OCI-LY1 (cell line): ENCODE results near the gene ARL16.

Experiments
- H2AFZ ChIP-seq: fragments of 200-600 bp; sonication (generic), shearing (Covaris generic); 2 replicates; pipeline ENCODE4 v1.6.0; 2014; ENCODE audit warnings: antibody characterized with exemption, mild to moderate bottlenecking, low read length
- H3F3A ChIP-seq: fragments of 200-600 bp; sonication (generic), shearing (Covaris generic); 2 replicates; pipeline ENCODE4 v1.6.0; 2014; ENCODE audit warnings: mild to moderate bottlenecking, antibody characterized with exemption, low read length, moderate library complexity; ENCODE audit not compliant: insufficient read depth
- H3K27ac ChIP-seq: fragments of 200-600 bp; sonication (generic); 2 replicates; pipeline ENCODE4 v1.5.1; 2014; ENCODE audit warnings: low read length, mixed run types, mild to moderate bottlenecking, low read depth; ENCODE audit not compliant: poor library complexity, severe bottlenecking
- H3K27me3 ChIP-seq: fragments of 200-600 bp; sonication (generic); 2 replicates; pipeline ENCODE4 v1.6.0; 2014; ENCODE audit warnings: antibody characterized with exemption, mild to moderate bottlenecking, low read length, moderate library complexity; ENCODE audit not compliant: insufficient read depth
- H3K36me3 ChIP-seq: fragments of 200-600 bp; sonication (generic); 2 replicates; pipeline ENCODE4 v1.6.1; 2014; ENCODE audit warnings: mild to moderate bottlenecking, antibody characterized with exemption, low read length, moderate library complexity, mixed read lengths; ENCODE audit not compliant: insufficient read depth
- H3K4me1 ChIP-seq: fragments of 200-600 bp; sonication (generic); 2 replicates; pipeline ENCODE4 v1.5.1; 2014; ENCODE audit warnings: mild to moderate bottlenecking, low read length, moderate library complexity; ENCODE audit not compliant: insufficient read depth, severe bottlenecking
- H3K4me2 ChIP-seq: fragments of 200-600 bp; sonication (generic), shearing (Covaris generic); 2 replicates; pipeline ENCODE4 v1.6.1; 2014; ENCODE audit warnings: low read length
- H3K4me3 ChIP-seq: fragments of 200-600 bp; sonication (generic); 2 replicates; pipeline ENCODE4 v1.5.1; 2014; ENCODE audit warnings: low read length, low read depth, mild to moderate bottlenecking, mixed read lengths; ENCODE audit not compliant: poor library complexity, severe bottlenecking
- H3K79me2 ChIP-seq: fragments of 200-600 bp; shearing (Covaris generic); 2 replicates; pipeline ENCODE4 v1.6.1; 2016; ENCODE audit warnings: mixed run types, low read length, mixed read lengths; ENCODE audit not compliant: insufficient read depth
- H3K9ac ChIP-seq: fragments of 200-600 bp; sonication (generic), shearing (Covaris generic); 2 replicates; pipeline ENCODE4 v1.6.1; 2014; ENCODE audit warnings: mild to moderate bottlenecking, low read length, mixed read lengths
- H3K9me2 ChIP-seq: fragments of 200-600 bp; sonication (generic), shearing (Covaris generic); 2 replicates; pipeline ENCODE4 v1.6.1; 2014; ENCODE audit warnings: low read depth, mild to moderate bottlenecking, low read length, mixed read lengths
- H3K9me3 ChIP-seq: fragments of 200-600 bp; shearing (Covaris generic); 2 replicates; pipeline ENCODE4 v1.6.1; 2014; ENCODE audit warnings: low read length, mixed read lengths
- H4K20me1 ChIP-seq: fragments of 200-600 bp; sonication (generic), shearing (Covaris generic); 2 replicates; pipeline ENCODE4 v1.6.0; 2016; ENCODE audit warnings: mild to moderate bottlenecking, low read length; ENCODE audit not compliant: insufficient read depth
- EZH2 ChIP-seq: fragments of 200-600 bp; sonication (generic), shearing (Covaris generic); IDR thresholded peaks from 2 replicates; pipeline ENCODE4 v1.8.0; 2017; ENCODE audit warnings: borderline replicate concordance, mixed run types, mild to moderate bottlenecking, antibody characterized with exemption, low read length, moderate library complexity, mixed read lengths
- TF ChIP-seq, protein P1 (sequence below): fragments of 200-600 bp; sonication (generic), shearing (Covaris generic); IDR thresholded peaks from 2 replicates; pipeline ENCODE4 v1.5.1; 2017; ENCODE audit warnings: mild to moderate bottlenecking, antibody characterized with exemption, low read length, moderate library complexity, mixed read lengths

ARL16 gene

DNA sequence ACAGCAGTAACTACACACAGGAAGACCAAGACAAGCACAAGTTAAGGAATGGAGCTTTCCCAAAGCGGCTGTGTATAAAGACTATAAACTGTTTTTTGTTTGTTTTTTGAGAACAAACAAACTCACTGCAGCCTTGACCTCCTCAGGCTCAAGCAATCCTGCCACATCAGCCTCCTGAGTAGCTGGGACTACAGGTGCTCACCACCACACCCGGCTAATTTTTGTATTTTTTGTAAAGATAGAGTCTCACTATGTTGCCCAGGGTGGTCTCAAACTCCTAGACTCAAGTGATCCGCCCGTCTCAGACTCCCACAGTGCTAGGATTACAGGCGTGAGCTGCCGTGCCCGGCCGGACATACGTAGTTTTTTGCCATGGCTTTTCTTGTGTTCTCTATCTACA lies 23.2 kb downstream of the ARL16 start:
- H3K79me2 ChIP-seq, result no peaks in the 10 kb centered on the region
- no peaks in the 10 kb centered on the region for H4K20me1 ChIP-seq
- H3K27me3 ChIP-seq, result no peaks in the 10 kb centered on the region
- H3F3A ChIP-seq, result no peaks in the 10 kb centered on the region
- H2AFZ ChIP-seq, result no peak overlapping the region
- H3K4me1 ChIP-seq, result peaks cover 6% of the 10 kb centered on the region
- peaks cover 16% of the 10 kb centered on the region for H3K36me3 ChIP-seq
- no peak overlapping the region for H3K9ac ChIP-seq
- no peak overlapping the region for H3K4me3 ChIP-seq
- H3K4me2 ChIP-seq, result no peak overlapping the region
- TF ChIP-seq, protein P1, sequence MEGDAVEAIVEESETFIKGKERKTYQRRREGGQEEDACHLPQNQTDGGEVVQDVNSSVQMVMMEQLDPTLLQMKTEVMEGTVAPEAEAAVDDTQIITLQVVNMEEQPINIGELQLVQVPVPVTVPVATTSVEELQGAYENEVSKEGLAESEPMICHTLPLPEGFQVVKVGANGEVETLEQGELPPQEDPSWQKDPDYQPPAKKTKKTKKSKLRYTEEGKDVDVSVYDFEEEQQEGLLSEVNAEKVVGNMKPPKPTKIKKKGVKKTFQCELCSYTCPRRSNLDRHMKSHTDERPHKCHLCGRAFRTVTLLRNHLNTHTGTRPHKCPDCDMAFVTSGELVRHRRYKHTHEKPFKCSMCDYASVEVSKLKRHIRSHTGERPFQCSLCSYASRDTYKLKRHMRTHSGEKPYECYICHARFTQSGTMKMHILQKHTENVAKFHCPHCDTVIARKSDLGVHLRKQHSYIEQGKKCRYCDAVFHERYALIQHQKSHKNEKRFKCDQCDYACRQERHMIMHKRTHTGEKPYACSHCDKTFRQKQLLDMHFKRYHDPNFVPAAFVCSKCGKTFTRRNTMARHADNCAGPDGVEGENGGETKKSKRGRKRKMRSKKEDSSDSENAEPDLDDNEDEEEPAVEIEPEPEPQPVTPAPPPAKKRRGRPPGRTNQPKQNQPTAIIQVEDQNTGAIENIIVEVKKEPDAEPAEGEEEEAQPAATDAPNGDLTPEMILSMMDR, result no peak
- no peak for TF ChIP-seq EZH2
- H3K9me2 ChIP-seq, result no peaks in the 10 kb centered on the region
- no peak overlapping the region for H3K27ac ChIP-seq
- no peaks in the 10 kb centered on the region for H3K9me3 ChIP-seq

DNA sequence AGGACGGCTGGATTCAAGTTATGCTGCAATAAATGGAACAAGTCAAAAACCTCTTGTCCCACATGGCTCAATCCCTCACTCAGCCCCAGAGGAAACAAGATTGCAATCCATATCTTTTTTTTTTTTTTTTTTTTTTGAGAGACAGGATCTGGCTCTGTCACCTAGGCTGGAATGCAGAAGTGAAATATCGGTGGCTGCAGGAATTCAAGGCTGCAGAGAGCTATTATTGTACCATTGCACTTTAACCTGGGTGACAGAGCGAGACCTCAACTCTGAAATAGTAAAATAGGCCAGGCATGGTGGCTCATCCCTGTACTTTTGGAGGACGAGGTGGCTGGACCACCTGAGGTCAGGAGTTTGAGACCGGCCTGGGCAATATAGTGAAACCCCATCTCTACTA lies 24.6 kb downstream of the ARL16 start:
- no peak overlapping the region for H3K4me2 ChIP-seq

DNA sequence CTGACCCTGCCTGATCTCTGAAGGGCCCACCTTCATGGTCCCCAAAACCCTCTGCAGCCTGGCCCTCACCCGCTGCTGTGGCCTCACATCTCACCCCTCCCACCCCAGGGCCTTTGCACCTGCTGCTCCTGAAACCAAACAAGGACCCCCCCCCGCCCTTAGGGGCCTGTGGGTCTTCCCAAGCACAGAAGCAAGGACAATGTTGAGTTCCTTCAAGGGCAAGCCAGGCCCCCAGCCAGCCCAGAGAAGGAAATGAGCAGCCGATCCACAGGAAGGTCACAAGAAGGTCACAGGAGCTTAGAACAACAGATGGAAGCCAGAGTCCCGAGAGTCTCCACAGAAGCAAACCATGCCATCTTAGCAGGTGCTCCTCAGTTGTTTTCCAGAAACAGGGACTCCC lies 26.8 kb downstream of the ARL16 start:
- Histone ChIP-seq H3F3A (no peaks in the 10 kb centered on the region), H3K9me3 (no peaks in the 10 kb centered on the region), H3K36me3 (no peaks in the 10 kb centered on the region), H3K79me2 (no peaks in the 10 kb centered on the region), H3K4me3 (no peak overlapping the region), H3K27me3 (peaks cover 10% of the 10 kb centered on the region), H3K4me2 (no peak overlapping the region), H2AFZ (no peak overlapping the region), H4K20me1 (no peaks in the 10 kb centered on the region), H3K9me2 (no peaks in the 10 kb centered on the region), H3K4me1 (peaks cover 10% of the 10 kb centered on the region), H3K9ac (no peak overlapping the region), H3K27ac (no peak overlapping the region)
- TF ChIP-seq EZH2, result no peak
- TF ChIP-seq, protein P1, result no peak

More for the DNA sequence above, 24.6 kb downstream of the ARL16 start:
- no peak overlapping the region for H3K27ac ChIP-seq
- H3K4me1 ChIP-seq, result no peaks in the 10 kb centered on the region
- H3K36me3 ChIP-seq, result peaks cover 3% of the 10 kb centered on the region; the same call in 1 of the 2 replicates
- no peaks in the 10 kb centered on the region for H3K9me3 ChIP-seq
- H3K79me2 ChIP-seq, result no peaks in the 10 kb centered on the region
- H3F3A ChIP-seq, result no peaks in the 10 kb centered on the region
- H3K9ac ChIP-seq, result no peak overlapping the region
- no peak for TF ChIP-seq EZH2
- TF ChIP-seq, protein P1, result no peak
- no peak overlapping the region for H3K4me3 ChIP-seq
- no peaks in the 10 kb centered on the region for H3K9me2 ChIP-seq
- H2AFZ ChIP-seq, result no peak overlapping the region
- peaks cover 5% of the 10 kb centered on the region for H3K27me3 ChIP-seq
- H4K20me1 ChIP-seq, result no peaks in the 10 kb centered on the region
